Astrocyte (in vitro differentiated cells and primary cell): ENCODE measurements around the gene RALGAPA1.

Experiments used
- EZH2 ChIP-seq: IDR thresholded peaks from 2 replicates; pipeline ENCODE4 v1.6.1; 2012; ENCODE audit warnings: mild to moderate bottlenecking, low read length, inconsistent platforms; ENCODE audit not compliant: insufficient read depth
- TF ChIP-seq, protein P1 (sequence below): IDR thresholded peaks from 2 replicates; pipeline ENCODE4 v1.5.1; 2011; ENCODE audit warnings: low read depth, mild to moderate bottlenecking, inconsistent platforms, low read length, moderate library complexity; ENCODE audit not compliant: insufficient read depth

DNA sequence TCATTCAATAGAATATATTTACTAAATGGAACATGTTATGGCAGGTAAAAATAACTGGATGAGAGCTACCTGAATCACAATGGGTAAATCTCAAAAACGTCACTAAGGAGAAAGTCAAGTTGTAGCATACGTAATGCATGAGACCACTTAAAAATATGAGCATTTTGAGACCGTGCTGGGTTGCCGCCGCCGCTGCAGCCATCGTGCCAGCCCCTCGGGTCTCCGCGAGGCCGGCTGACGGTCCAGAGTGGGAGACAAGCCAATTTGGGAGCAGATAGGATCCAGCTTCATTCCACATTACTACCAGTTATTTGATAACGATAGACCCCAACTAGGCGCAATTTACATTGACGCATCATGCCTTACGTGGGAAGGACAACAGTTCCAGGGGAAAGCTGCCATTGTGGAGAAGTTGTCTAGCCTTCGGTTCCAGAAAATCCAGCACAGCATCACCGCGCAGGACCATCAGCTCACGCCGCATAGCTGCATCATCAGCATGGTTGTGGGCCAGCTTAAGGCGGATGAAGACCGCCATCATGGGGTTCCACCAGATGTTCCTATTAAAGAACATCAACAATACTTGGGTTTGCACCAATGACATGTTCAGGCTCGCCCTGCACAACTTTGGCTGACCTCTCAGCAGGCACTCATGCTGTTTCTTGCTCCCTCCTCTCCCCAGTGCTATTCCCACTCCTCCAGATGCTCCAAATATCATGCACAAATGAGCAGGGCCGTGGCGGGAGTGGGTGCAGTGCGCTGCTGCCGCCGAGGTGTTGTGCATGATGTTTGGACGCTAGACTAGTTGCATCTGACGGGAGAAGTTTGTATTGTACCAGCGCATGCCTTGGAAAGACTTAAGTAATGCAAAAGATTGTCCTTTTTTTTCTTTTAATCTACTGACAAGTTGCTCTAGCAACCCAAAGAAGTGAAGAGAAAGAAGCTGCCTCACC is 10.8 kb upstream of the RALGAPA1 start:
- TF ChIP-seq, protein P1, sequence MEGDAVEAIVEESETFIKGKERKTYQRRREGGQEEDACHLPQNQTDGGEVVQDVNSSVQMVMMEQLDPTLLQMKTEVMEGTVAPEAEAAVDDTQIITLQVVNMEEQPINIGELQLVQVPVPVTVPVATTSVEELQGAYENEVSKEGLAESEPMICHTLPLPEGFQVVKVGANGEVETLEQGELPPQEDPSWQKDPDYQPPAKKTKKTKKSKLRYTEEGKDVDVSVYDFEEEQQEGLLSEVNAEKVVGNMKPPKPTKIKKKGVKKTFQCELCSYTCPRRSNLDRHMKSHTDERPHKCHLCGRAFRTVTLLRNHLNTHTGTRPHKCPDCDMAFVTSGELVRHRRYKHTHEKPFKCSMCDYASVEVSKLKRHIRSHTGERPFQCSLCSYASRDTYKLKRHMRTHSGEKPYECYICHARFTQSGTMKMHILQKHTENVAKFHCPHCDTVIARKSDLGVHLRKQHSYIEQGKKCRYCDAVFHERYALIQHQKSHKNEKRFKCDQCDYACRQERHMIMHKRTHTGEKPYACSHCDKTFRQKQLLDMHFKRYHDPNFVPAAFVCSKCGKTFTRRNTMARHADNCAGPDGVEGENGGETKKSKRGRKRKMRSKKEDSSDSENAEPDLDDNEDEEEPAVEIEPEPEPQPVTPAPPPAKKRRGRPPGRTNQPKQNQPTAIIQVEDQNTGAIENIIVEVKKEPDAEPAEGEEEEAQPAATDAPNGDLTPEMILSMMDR, result no peak
- no peak for TF ChIP-seq EZH2
